Trophoblast cell (in vitro differentiated cells and primary cell): ENCODE results near the gene PAK4.

Source experiments
- DNase-seq, 2 donors: peaks; one replicate each; pipeline ENCODE4 v3.0.0-alpha.2; 2016
- H2AFZ ChIP-seq: 2 replicates; pipeline ENCODE4 v1.6.1; 2013; ENCODE audit warnings: low read length, moderate library complexity, mild to moderate bottlenecking; ENCODE audit not compliant: insufficient read depth, poor library complexity
- H2AK5ac ChIP-seq: 2 replicates; pipeline ENCODE4 v1.6.1; 2013; ENCODE audit warnings: mild to moderate bottlenecking, low read length
- H2BK120ac ChIP-seq: 2 replicates; pipeline ENCODE4 v1.6.1; 2013; ENCODE audit warnings: low read length, mild to moderate bottlenecking, moderate library complexity; ENCODE audit not compliant: insufficient read depth, poor library complexity
- H2BK12ac ChIP-seq: 2 replicates; pipeline ENCODE4 v1.6.1; 2013; ENCODE audit warnings: mild to moderate bottlenecking, low read length, moderate library complexity
- H2BK5ac ChIP-seq: 2 replicates; pipeline ENCODE4 v1.6.1; 2013; ENCODE audit warnings: low read length, low read depth, moderate library complexity, mild to moderate bottlenecking; ENCODE audit not compliant: poor library complexity
- H3K14ac ChIP-seq: 2 replicates; pipeline ENCODE4 v1.6.1; 2013; ENCODE audit warnings: mild to moderate bottlenecking, low read length
- H3K18ac ChIP-seq: 2 replicates; pipeline ENCODE4 v1.6.1; 2013; ENCODE audit warnings: mild to moderate bottlenecking, low read length
- H3K23ac ChIP-seq: 2 replicates; pipeline ENCODE4 v1.6.1; 2013; ENCODE audit warnings: low read length
- H3K27ac ChIP-seq: 2 replicates; pipeline ENCODE4 v1.5.1; 2013; ENCODE audit warnings: low read depth, mild to moderate bottlenecking, inconsistent platforms, low read length, moderate library complexity
- H3K27me3 ChIP-seq: 2 replicates; pipeline ENCODE4 v1.6.1; 2013; ENCODE audit warnings: inconsistent platforms, mild to moderate bottlenecking, low read length, moderate library complexity; ENCODE audit not compliant: insufficient read depth
- H3K36me3 ChIP-seq, 2 experiments: 1 replicate in 1 of 2; 2 replicates in 1 of 2; pipeline ENCODE4 v1.6.1; 2013; ENCODE audit warnings: low read length in 2 of 2, mild to moderate bottlenecking in 2 of 2, moderate library complexity in 1 of 2; ENCODE audit not compliant: insufficient read depth in 2 of 2, control insufficient read depth in 1 of 2
- H3K4ac ChIP-seq: 2 replicates; pipeline ENCODE4 v1.6.1; 2013; ENCODE audit warnings: low read depth, mild to moderate bottlenecking, low read length, moderate library complexity
- H3K4me1 ChIP-seq, 2 experiments: 1 replicate in 1 of 2; 2 replicates in 1 of 2; pipeline ENCODE4 v1.6.1; 2013; ENCODE audit warnings: low read length in 2 of 2, mild to moderate bottlenecking in 2 of 2, moderate library complexity in 1 of 2; ENCODE audit not compliant: insufficient read depth in 2 of 2, control insufficient read depth in 1 of 2
- H3K4me2 ChIP-seq: 2 replicates; pipeline ENCODE4 v1.6.1; 2013; ENCODE audit warnings: inconsistent platforms, mild to moderate bottlenecking, low read length, moderate library complexity
- H3K4me3 ChIP-seq: 2 replicates; pipeline ENCODE4 v1.5.1; 2013; ENCODE audit warnings: mild to moderate bottlenecking, low read depth, low read length, inconsistent platforms
- H3K79me1 ChIP-seq: one replicate; pipeline ENCODE4 v1.6.1; 2013; ENCODE audit warnings: low read length
- H3K79me2 ChIP-seq: 2 replicates; pipeline ENCODE4 v1.6.1; 2013; ENCODE audit warnings: low read length, mild to moderate bottlenecking; ENCODE audit not compliant: control insufficient read depth, insufficient read depth, poor library complexity
- H3K9ac ChIP-seq: 2 replicates; pipeline ENCODE4 v1.6.1; 2013; ENCODE audit warnings: mild to moderate bottlenecking, low read length
- H3K9me3 ChIP-seq: 2 replicates; pipeline ENCODE4 v1.6.1; 2013; ENCODE audit warnings: low read depth, mild to moderate bottlenecking, control low read depth, inconsistent platforms, low read length; ENCODE audit not compliant: insufficient read depth
- H4K12ac ChIP-seq: 2 replicates; pipeline ENCODE4 v1.6.1; 2013; ENCODE audit warnings: low read depth, mild to moderate bottlenecking, low read length, moderate library complexity
- H4K8ac ChIP-seq: 2 replicates; pipeline ENCODE4 v1.6.1; 2013; ENCODE audit warnings: low read depth, mild to moderate bottlenecking, low read length, moderate library complexity
- H4K91ac ChIP-seq: one replicate; pipeline ENCODE4 v1.6.1; 2013; ENCODE audit warnings: low read depth, mild to moderate bottlenecking, low read length, moderate library complexity
- WGBS: extraction: QIAGEN DNeasy Blood & Tissue Kit; methylation state at CpG from one replicate; pipeline ENCODE4 v1.1.7; 2013; ENCODE audit warnings: missing lambda C conversion rate; ENCODE audit not compliant: insufficient read length, insufficient coverage; ENCODE audit errors: extremely low coverage; 5-methylcytosine and 5-hydroxymethylcytosine counted together

Gene PAK4

GRCh38 chr19:39124136-39124764 lies 1.3 kb upstream of the PAK4 start:
- H2AK5ac ChIP-seq, result no peak overlapping the region
- peaks cover 6% of the 10 kb centered on the region for H3K79me1 ChIP-seq
- no peak overlapping the region for H4K91ac ChIP-seq
- no CpG with 5 or more reads among the region's 7 CpGs for WGBS
- H3K79me2 ChIP-seq, result peaks cover 15% of the 10 kb centered on the region
- H3K18ac ChIP-seq, result no peak overlapping the region
- H3K9ac ChIP-seq, result no peak overlapping the region
- no peak overlapping the region for H3K14ac ChIP-seq
- no peak overlapping the region for H3K4me3 ChIP-seq
- H2AFZ ChIP-seq, result no peak overlapping the region
- H3K27ac ChIP-seq, result no peak overlapping the region
- H2BK5ac ChIP-seq, result no peak overlapping the region
- H3K23ac ChIP-seq, result no peak overlapping the region
- no peak overlapping the region for H3K4ac ChIP-seq
- no peak overlapping the region for H2BK120ac ChIP-seq
- H3K9me3 ChIP-seq, result no peaks in the 10 kb centered on the region
- peaks cover 8 to 12% of the 10 kb centered on the region in 2 experiments for H3K4me1 ChIP-seq
- H3K36me3 ChIP-seq, result peaks cover 0 to 3% of the 10 kb centered on the region in 2 experiments
- H4K8ac ChIP-seq, result no peak overlapping the region
- no peak overlapping the region for H3K4me2 ChIP-seq
- no peak for DNase-seq
- H3K27me3 ChIP-seq, result no peaks in the 10 kb centered on the region
- no peak overlapping the region for H2BK12ac ChIP-seq
- no peak overlapping the region for H4K12ac ChIP-seq

GRCh38 chr19:39125199-39125553 lies 410 bp upstream of the PAK4 start:
- H2AK5ac ChIP-seq, result no peak overlapping the region

GRCh38 chr19:39126312-39127187 lies 964 bp downstream of the PAK4 start:
- peaks cover 0 to 3% of the 10 kb centered on the region in 2 experiments for H3K36me3 ChIP-seq
- no peak overlapping the region for H3K23ac ChIP-seq
- peak overlapping the region; percentile 99 for H3K4me3 ChIP-seq
- H3K18ac ChIP-seq, result peak overlapping the region; percentile 100
- WGBS, result no CpG with 5 or more reads among the region's 27 CpGs
- H2AK5ac ChIP-seq, result peak overlapping the region; percentile 98
- peak overlapping the region; percentile 98 for H4K12ac ChIP-seq
- peaks cover 21 to 27% of the 10 kb centered on the region in 2 experiments for H3K4me1 ChIP-seq
- peak overlapping the region; percentile 98 for H3K14ac ChIP-seq
- H3K9ac ChIP-seq, result peak overlapping the region; percentile 93
- peak; percentile 57 to 69 for DNase-seq
- H2BK120ac ChIP-seq, result peak overlapping the region; percentile 99
- H3K27me3 ChIP-seq, result no peaks in the 10 kb centered on the region
- H3K27ac ChIP-seq, result peak overlapping the region; percentile 87
- H2BK5ac ChIP-seq, result peak overlapping the region; percentile 97
- H4K91ac ChIP-seq, result peak overlapping the region; percentile 98
- H2BK12ac ChIP-seq, result peak overlapping the region; percentile 48
- H4K8ac ChIP-seq, result peak overlapping the region; percentile 99
- H3K4me2 ChIP-seq, result peak overlapping the region; percentile 91
- H3K79me2 ChIP-seq, result peaks cover 27% of the 10 kb centered on the region
- H3K4ac ChIP-seq, result peak overlapping the region; percentile 99
- H2AFZ ChIP-seq, result no peak overlapping the region
- no peaks in the 10 kb centered on the region for H3K9me3 ChIP-seq
- H3K79me1 ChIP-seq, result peaks cover 11% of the 10 kb centered on the region

More at GRCh38 chr19:39125199-39125553, 410 bp upstream of the PAK4 start:
- Histone ChIP-seq H3K79me1 (peaks cover 6% of the 10 kb centered on the region), H3K9me3 (no peaks in the 10 kb centered on the region), H3K79me2 (peaks cover 19% of the 10 kb centered on the region), H3K4me3 (no peak overlapping the region), H3K23ac (no peak overlapping the region), H2BK120ac (no peak overlapping the region), H4K91ac (no peak overlapping the region), H3K27me3 (no peaks in the 10 kb centered on the region), H3K4me2 (peak overlapping the region; percentile 59), H3K18ac (no peak overlapping the region), H2BK5ac (no peak overlapping the region), H3K4me1 (peaks cover 12 to 14% of the 10 kb centered on the region in 2 experiments), H2BK12ac (no peak overlapping the region), H3K27ac (no peak overlapping the region), H4K8ac (peak overlapping the region; percentile 63), H3K9ac (no peak overlapping the region), H2AFZ (no peak overlapping the region), H3K36me3 (peaks cover 0 to 3% of the 10 kb centered on the region in 2 experiments), H3K4ac (no peak overlapping the region), H3K14ac (no peak overlapping the region), H4K12ac (no peak overlapping the region)
- WGBS, result no CpG with 5 or more reads among the region's 7 CpGs
- DNase-seq, result no peak

GRCh38 chr19:39127812-39128515 lies 2.4 kb downstream of the PAK4 start:
- Histone ChIP-seq H3K4ac (peak overlapping the region; percentile 23), H4K8ac (no peak overlapping the region), H2AFZ (no peak overlapping the region), H3K79me2 (peaks cover 32% of the 10 kb centered on the region), H3K9ac (no peak overlapping the region), H3K4me3 (no peak overlapping the region), H3K36me3 (peaks cover 0 to 3% of the 10 kb centered on the region in 2 experiments), H4K12ac (no peak overlapping the region), H2BK12ac (no peak overlapping the region), H2BK5ac (no peak overlapping the region), H3K27me3 (no peaks in the 10 kb centered on the region), H3K14ac (no peak overlapping the region), H3K27ac (no peak overlapping the region), H3K9me3 (no peaks in the 10 kb centered on the region), H3K4me1 (peaks cover 27 to 36% of the 10 kb centered on the region in 2 experiments), H4K91ac (no peak overlapping the region), H2BK120ac (no peak overlapping the region), H3K23ac (no peak overlapping the region), H2AK5ac (peak overlapping the region; percentile 27), H3K79me1 (peaks cover 12% of the 10 kb centered on the region), H3K18ac (no peak overlapping the region), H3K4me2 (no peak overlapping the region)
- DNase-seq, result no peak
- no CpG with 5 or more reads among the region's 9 CpGs for WGBS
